Mesothelial cell of epicardium (in vitro differentiated cells): ENCODE data around the gene WDR45B. TPM values are rescaled to one million over a fixed set of nuclear protein-coding genes. Genes with fewer than 3 reads are reported as not detected.

Source experiments
- DNase-seq, 2 experiments: peaks; one replicate each; pipeline ENCODE4 v3.0.0; 2021; ENCODE audit warnings: low spot score in 2 of 2; ENCODE audit not compliant: unreplicated experiment in 2 of 2
- H3K27ac Mint-ChIP-seq: 2 replicates; pipeline ENCODE4 v1.8.0; 2021; ENCODE audit warnings: mixed read lengths
- H3K27me3 Mint-ChIP-seq: 2 replicates; pipeline ENCODE4 v1.8.0; 2021; ENCODE audit warnings: low read depth, mixed read lengths
- H3K36me3 Mint-ChIP-seq: 2 replicates; pipeline ENCODE4 v1.8.0; 2021; ENCODE audit warnings: mixed read lengths
- H3K4me1 Mint-ChIP-seq: 2 replicates; pipeline ENCODE4 v1.8.0; 2021; ENCODE audit warnings: mixed read lengths
- H3K4me3 Mint-ChIP-seq: 2 replicates; pipeline ENCODE4 v1.8.0; 2021; ENCODE audit warnings: mild to moderate bottlenecking, moderate library complexity, mixed read lengths
- H3K9me3 Mint-ChIP-seq: 2 replicates; pipeline ENCODE4 v1.8.0; 2021; ENCODE audit warnings: mixed read lengths
- total RNA-seq: library from RNA; stranded (reverse); gene quantifications from 3 replicates; pipeline ENCODE4 v1.2.1, GENCODE V29; 2021
- TF ChIP-seq, protein P1 (sequence below): fragments of 200-600 bp; sonication (generic); IDR thresholded peaks from one replicate; pipeline ENCODE4 v1.5.0; 2021; ENCODE audit warnings: antibody characterized with exemption; ENCODE audit not compliant: unreplicated experiment

WDR45B gene
- total RNA-seq, 1 donor from 2014 or later: 92.3 TPM

- Mint-ChIP-seq H3K4me3 (no peak overlapping the region), H3K9me3 (no peaks in the 10 kb centered on the region), H3K36me3 (peaks cover 44% of the 10 kb centered on the region), H3K4me1 (peaks cover 5% of the 10 kb centered on the region), H3K27me3 (no peaks in the 10 kb centered on the region), H3K27ac (peak overlapping the region; percentile 75)
- no peak for DNase-seq
- TF ChIP-seq, protein P1, sequence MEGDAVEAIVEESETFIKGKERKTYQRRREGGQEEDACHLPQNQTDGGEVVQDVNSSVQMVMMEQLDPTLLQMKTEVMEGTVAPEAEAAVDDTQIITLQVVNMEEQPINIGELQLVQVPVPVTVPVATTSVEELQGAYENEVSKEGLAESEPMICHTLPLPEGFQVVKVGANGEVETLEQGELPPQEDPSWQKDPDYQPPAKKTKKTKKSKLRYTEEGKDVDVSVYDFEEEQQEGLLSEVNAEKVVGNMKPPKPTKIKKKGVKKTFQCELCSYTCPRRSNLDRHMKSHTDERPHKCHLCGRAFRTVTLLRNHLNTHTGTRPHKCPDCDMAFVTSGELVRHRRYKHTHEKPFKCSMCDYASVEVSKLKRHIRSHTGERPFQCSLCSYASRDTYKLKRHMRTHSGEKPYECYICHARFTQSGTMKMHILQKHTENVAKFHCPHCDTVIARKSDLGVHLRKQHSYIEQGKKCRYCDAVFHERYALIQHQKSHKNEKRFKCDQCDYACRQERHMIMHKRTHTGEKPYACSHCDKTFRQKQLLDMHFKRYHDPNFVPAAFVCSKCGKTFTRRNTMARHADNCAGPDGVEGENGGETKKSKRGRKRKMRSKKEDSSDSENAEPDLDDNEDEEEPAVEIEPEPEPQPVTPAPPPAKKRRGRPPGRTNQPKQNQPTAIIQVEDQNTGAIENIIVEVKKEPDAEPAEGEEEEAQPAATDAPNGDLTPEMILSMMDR: no peak
Measured at GRCh38 chr17:82629748-82630147, 18.5 kb downstream of the WDR45B start.

- peaks cover 43% of the 10 kb centered on the region for H3K36me3 Mint-ChIP-seq
- H3K4me3 Mint-ChIP-seq: no peak overlapping the region
- H3K9me3 Mint-ChIP-seq: no peaks in the 10 kb centered on the region
- H3K27ac Mint-ChIP-seq: no peak overlapping the region
- TF ChIP-seq, protein P1: no peak
- DNase-seq: no peak
- H3K27me3 Mint-ChIP-seq: no peaks in the 10 kb centered on the region
- no peaks in the 10 kb centered on the region for H3K4me1 Mint-ChIP-seq
Measured at GRCh38 chr17:82627405-82627804, 20.8 kb downstream of the WDR45B start.

GRCh38 chr17:82623707-82624106 lies 24.5 kb downstream of the WDR45B start:
- Mint-ChIP-seq H3K9me3 (no peaks in the 10 kb centered on the region), H3K27me3 (no peaks in the 10 kb centered on the region), H3K4me1 (no peaks in the 10 kb centered on the region), H3K27ac (peak overlapping the region; percentile 8), H3K4me3 (no peak overlapping the region), H3K36me3 (peaks cover 44% of the 10 kb centered on the region)
- TF ChIP-seq, protein P1: no peak
- DNase-seq: no peak

- Mint-ChIP-seq H3K27me3 (no peaks in the 10 kb centered on the region), H3K4me3 (no peak overlapping the region), H3K9me3 (no peaks in the 10 kb centered on the region), H3K4me1 (peaks cover 6% of the 10 kb centered on the region), H3K27ac (no peak overlapping the region), H3K36me3 (peaks cover 42% of the 10 kb centered on the region)
- TF ChIP-seq, protein P1: no peak
- DNase-seq: no peak
Measured at GRCh38 chr17:82619641-82620040, 28.6 kb downstream of the WDR45B start.

GRCh38 chr17:82619211-82619610 lies 29.0 kb downstream of the WDR45B start:
- no peak overlapping the region for H3K27ac Mint-ChIP-seq
- DNase-seq: no peak
- H3K4me1 Mint-ChIP-seq: peaks cover 9% of the 10 kb centered on the region
- H3K36me3 Mint-ChIP-seq: peaks cover 44% of the 10 kb centered on the region
- H3K4me3 Mint-ChIP-seq: no peak overlapping the region
- TF ChIP-seq, protein P1: no peak
- H3K9me3 Mint-ChIP-seq: no peaks in the 10 kb centered on the region
- no peaks in the 10 kb centered on the region for H3K27me3 Mint-ChIP-seq
